ENCODE measurements around the gene C17orf75.

Gene C17orf75

GRCh38 chr17:32281011-32281451, 60.9 kb downstream of the C17orf75 start:
- no peak overlapping the region for H3K9ac ChIP-seq (ENCODE audit: low read depth in 1 of 2, low read length in 2 of 2)
- H3K9me3 ChIP-seq (ENCODE audit: control insufficient read depth in 2 of 2, low read length in 2 of 2): no peaks in the 10 kb centered on the region
- no peaks in the 10 kb centered on the region for H3K4me1 ChIP-seq (ENCODE audit: control insufficient read depth in 2 of 2, insufficient read depth in 2 of 2, low read length in 2 of 2)
- H3K27ac ChIP-seq (ENCODE audit: low read depth in 2 of 2, low read length in 2 of 2): no peak overlapping the region
- H3K27me3 ChIP-seq (ENCODE audit: control insufficient read depth in 2 of 2, insufficient read depth in 2 of 2, low read length in 2 of 2): no peaks in the 10 kb centered on the region
- no peak overlapping the region for H3K4me3 ChIP-seq (ENCODE audit: low read length in 2 of 2)
- no peaks in the 10 kb centered on the region for H3K36me3 ChIP-seq (ENCODE audit: control insufficient read depth in 2 of 2, insufficient read depth in 2 of 2, low read length in 2 of 2)

GRCh38 chr17:32279891-32280716, 61.9 kb downstream of the C17orf75 start:
- Histone ChIP-seq H3K36me3 (ENCODE audit: control insufficient read depth in 2 of 2, insufficient read depth in 2 of 2, low read length in 2 of 2) (no peaks in the 10 kb centered on the region), H3K4me1 (ENCODE audit: control insufficient read depth in 2 of 2, insufficient read depth in 2 of 2, low read length in 2 of 2) (no peaks in the 10 kb centered on the region), H3K9ac (ENCODE audit: low read depth in 1 of 2, low read length in 2 of 2) (no peak overlapping the region), H3K27ac (ENCODE audit: low read depth in 2 of 2, low read length in 2 of 2) (no peak overlapping the region), H3K9me3 (ENCODE audit: control insufficient read depth in 2 of 2, low read length in 2 of 2) (no peaks in the 10 kb centered on the region), H3K27me3 (ENCODE audit: control insufficient read depth in 2 of 2, insufficient read depth in 2 of 2, low read length in 2 of 2) (no peaks in the 10 kb centered on the region), H3K4me3 (ENCODE audit: low read length in 2 of 2) (no peak overlapping the region)

- Histone ChIP-seq H3K36me3 (ENCODE audit: control insufficient read depth in 2 of 2, insufficient read depth in 2 of 2, low read length in 2 of 2) (no peaks in the 10 kb centered on the region), H3K4me1 (ENCODE audit: control insufficient read depth in 2 of 2, insufficient read depth in 2 of 2, low read length in 2 of 2) (no peaks in the 10 kb centered on the region), H3K27ac (ENCODE audit: low read depth in 2 of 2, low read length in 2 of 2) (no peak overlapping the region), H3K9ac (ENCODE audit: low read depth in 1 of 2, low read length in 2 of 2) (no peak overlapping the region), H3K9me3 (ENCODE audit: control insufficient read depth in 2 of 2, low read length in 2 of 2) (no peaks in the 10 kb centered on the region), H3K4me3 (ENCODE audit: low read length in 2 of 2) (no peak overlapping the region), H3K27me3 (ENCODE audit: control insufficient read depth in 2 of 2, insufficient read depth in 2 of 2, low read length in 2 of 2) (peaks cover 0 to 6% of the 10 kb centered on the region in 2 donors)
Observed at GRCh38 chr17:32278815-32279214, 63.2 kb downstream of the C17orf75 start.

Measured in mucosa of rectum (tissue), 2 donors.